WTC11 (cell line): ENCODE measurements around the gene CAPN11. TPM values are rescaled to one million over a fixed set of nuclear protein-coding genes. Genes with fewer than 3 reads are reported as not detected.

Experiments
- ATAC-seq: fragments of 200-7000 bp; cut with Tn5 transposase; 2 replicates; pipeline ENCODE4 v1.10.0; 2021; ENCODE audit warnings: mild to moderate bottlenecking, moderate library complexity
- CTCF ChIA-PET: fragments of 300-600 bp; sonication (Branson Sonifier 250); formaldehyde crosslinking; loops from one replicate; lab custom pipeline; 2021; ENCODE audit warnings: antibody characterized with exemption; lab: Charles Lee
- POLR2A ChIA-PET: fragments of 350-600 bp; sonication (Branson Sonifier 250); formaldehyde crosslinking; loops from one replicate; lab custom pipeline; 2021; ENCODE audit warnings: antibody characterized with exemption; lab: Charles Lee
- DNase-seq: peaks from one replicate; pipeline ENCODE4 v3.0.0; 2021; ENCODE audit warnings: low spot score
- H3K27ac Mint-ChIP-seq: 2 replicates; pipeline ENCODE4 v1.8.0; 2021; ENCODE audit warnings: mixed read lengths
- H3K27me3 Mint-ChIP-seq: 2 replicates; pipeline ENCODE4 v1.8.0; 2021; ENCODE audit warnings: low read depth, mild to moderate bottlenecking, moderate library complexity, mixed read lengths
- H3K36me3 Mint-ChIP-seq: 2 replicates; pipeline ENCODE4 v1.8.0; 2021; ENCODE audit warnings: mixed read lengths
- H3K4me1 Mint-ChIP-seq: 2 replicates; pipeline ENCODE4 v1.8.0; 2022; ENCODE audit warnings: mixed read lengths
- H3K4me3 Mint-ChIP-seq: 2 replicates; pipeline ENCODE4 v1.8.0; 2021; ENCODE audit warnings: mild to moderate bottlenecking, moderate library complexity, mixed read lengths
- H3K9me3 Mint-ChIP-seq: 2 replicates; pipeline ENCODE4 v1.8.0; 2021; ENCODE audit warnings: mixed read lengths
- EMX1 ChIP-seq: fragments of 250-450 bp; sonication (Bioruptor Pico); IDR thresholded peaks from 2 replicates; pipeline ENCODE4 v1.8.0; 2021; ENCODE audit warnings: mild to moderate bottlenecking
- FOXJ3 ChIP-seq: sonication (generic); formaldehyde crosslinking; IDR thresholded peaks from 2 replicates; pipeline ENCODE4 v1.9.0; 2021; ENCODE audit warnings: missing genetic modification reagents, mild to moderate bottlenecking, borderline replicate concordance
- GTF2I ChIP-seq: fragments of 250-450 bp; sonication (Bioruptor Pico); conservative IDR thresholded peaks from 2 replicates; pipeline ENCODE4 v1.4.0; 2021; ENCODE audit warnings: mild to moderate bottlenecking
- HMGA2 ChIP-seq: fragments of 250-450 bp; sonication (Bioruptor Pico); IDR thresholded peaks from 2 replicates; pipeline ENCODE4 v1.4.0; 2021; ENCODE audit warnings: mild to moderate bottlenecking, moderate library complexity
- IRF2 ChIP-seq: sonication (generic); formaldehyde crosslinking; IDR thresholded peaks from 2 replicates; pipeline ENCODE4 v1.8.0; 2022; ENCODE audit warnings: low read depth, missing genetic modification reagents, borderline replicate concordance
- NFATC4 ChIP-seq: fragments of 250-450 bp; sonication (Bioruptor Pico); IDR thresholded peaks from 2 replicates; pipeline ENCODE4 v1.9.0; 2021; ENCODE audit warnings: mild to moderate bottlenecking
- NR1H2 ChIP-seq: sonication (generic); formaldehyde crosslinking; IDR thresholded peaks from 2 replicates; pipeline ENCODE4 v1.9.0; 2021; ENCODE audit warnings: mild to moderate bottlenecking, moderate library complexity, missing genetic modification reagents
- NR2C2 ChIP-seq: sonication (generic); formaldehyde crosslinking; IDR thresholded peaks from 2 replicates; pipeline ENCODE4 v1.8.0; 2022; ENCODE audit warnings: mild to moderate bottlenecking, missing genetic modification reagents
- PRRX2 ChIP-seq: fragments of 250-450 bp; sonication (Bioruptor Pico); IDR thresholded peaks from 2 replicates; pipeline ENCODE4 v1.8.0; 2021; ENCODE audit warnings: mild to moderate bottlenecking
- SMAD3 ChIP-seq: sonication (generic); formaldehyde crosslinking; IDR thresholded peaks from 2 replicates; pipeline ENCODE4 v1.8.0; 2022; ENCODE audit warnings: missing genetic modification reagents, mild to moderate bottlenecking, borderline replicate concordance
- SOX15 ChIP-seq: fragments of 250-450 bp; sonication (Bioruptor Pico); IDR thresholded peaks from 2 replicates; pipeline ENCODE4 v1.9.0; 2021; ENCODE audit warnings: mild to moderate bottlenecking
- ZNF232 ChIP-seq: sonication (generic); formaldehyde crosslinking; IDR thresholded peaks from 2 replicates; pipeline ENCODE4 v1.8.0; 2022; ENCODE audit warnings: mild to moderate bottlenecking, missing genetic modification reagents
- ZNF396 ChIP-seq: fragments of 250-450 bp; sonication (Bioruptor Pico); IDR thresholded peaks from 2 replicates; pipeline ENCODE4 v1.8.0; 2021; ENCODE audit warnings: mild to moderate bottlenecking, moderate library complexity, borderline replicate concordance
- ZNF671 ChIP-seq: fragments of 250-450 bp; sonication (Bioruptor Pico); IDR thresholded peaks from 2 replicates; pipeline ENCODE4 v1.8.0; 2021; ENCODE audit warnings: mild to moderate bottlenecking
- total RNA-seq: library from RNA; stranded (reverse); gene quantifications from 3 replicates; pipeline ENCODE4 v1.2.3, GENCODE V29; 2021
- TF ChIP-seq, protein P1 (sequence below): sonication (generic); formaldehyde crosslinking; IDR thresholded peaks from 2 replicates; pipeline ENCODE4 v1.8.0; 2023; ENCODE audit warnings: missing genetic modification reagents, mild to moderate bottlenecking, borderline replicate concordance
- TF ChIP-seq, protein P2 (sequence below): sonication (generic); formaldehyde crosslinking; IDR thresholded peaks from 2 replicates; pipeline ENCODE4 v1.8.0; 2023; ENCODE audit warnings: missing genetic modification reagents
- TF ChIP-seq, protein P3 (sequence below): sonication (generic); formaldehyde crosslinking; IDR thresholded peaks from 2 replicates; pipeline ENCODE4 v1.8.0; 2022; ENCODE audit warnings: mild to moderate bottlenecking, missing genetic modification reagents
- TF ChIP-seq, protein P4 (sequence below): sonication (generic); formaldehyde crosslinking; IDR thresholded peaks from 2 replicates; pipeline ENCODE4 v1.8.0; 2022; ENCODE audit warnings: mild to moderate bottlenecking, missing genetic modification reagents
- TF ChIP-seq, protein P5 (sequence below): sonication (generic); formaldehyde crosslinking; IDR thresholded peaks from 2 replicates; pipeline ENCODE4 v1.8.0; 2022; ENCODE audit warnings: missing genetic modification reagents
- TF ChIP-seq, protein P6 (sequence below): sonication (generic); formaldehyde crosslinking; conservative IDR thresholded peaks from 2 replicates; pipeline ENCODE4 v1.8.1; 2022; ENCODE audit warnings: mild to moderate bottlenecking, missing genetic modification reagents
- TF ChIP-seq, protein P7 (sequence below): sonication (generic); formaldehyde crosslinking; IDR thresholded peaks from 2 replicates; pipeline ENCODE4 v1.8.0; 2023; ENCODE audit warnings: mild to moderate bottlenecking, missing genetic modification reagents

Gene CAPN11
- total RNA-seq, 1 experiment from 2014 or later, result 2.3 TPM

DNA sequence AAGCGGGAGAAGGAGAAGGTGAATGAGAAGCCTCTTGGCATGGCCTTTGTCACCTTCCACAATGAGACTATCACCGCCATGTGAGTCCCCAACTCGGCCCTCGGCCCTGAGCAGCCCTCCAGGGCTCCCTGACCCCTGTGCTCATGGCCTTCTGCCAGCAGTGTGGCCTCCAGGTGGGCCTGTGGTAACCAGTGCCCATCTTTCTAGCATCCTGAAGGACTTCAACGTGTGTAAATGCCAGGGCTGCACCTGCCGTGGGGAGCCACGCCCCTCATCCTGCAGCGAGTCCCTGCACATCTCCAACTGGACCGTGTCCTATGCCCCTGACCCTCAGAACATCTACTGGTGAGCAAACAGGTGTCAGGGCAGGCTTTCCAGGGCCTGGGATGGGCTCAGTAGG is 10.3 kb upstream of the CAPN11 start (continued):
- TF ChIP-seq, protein P1, sequence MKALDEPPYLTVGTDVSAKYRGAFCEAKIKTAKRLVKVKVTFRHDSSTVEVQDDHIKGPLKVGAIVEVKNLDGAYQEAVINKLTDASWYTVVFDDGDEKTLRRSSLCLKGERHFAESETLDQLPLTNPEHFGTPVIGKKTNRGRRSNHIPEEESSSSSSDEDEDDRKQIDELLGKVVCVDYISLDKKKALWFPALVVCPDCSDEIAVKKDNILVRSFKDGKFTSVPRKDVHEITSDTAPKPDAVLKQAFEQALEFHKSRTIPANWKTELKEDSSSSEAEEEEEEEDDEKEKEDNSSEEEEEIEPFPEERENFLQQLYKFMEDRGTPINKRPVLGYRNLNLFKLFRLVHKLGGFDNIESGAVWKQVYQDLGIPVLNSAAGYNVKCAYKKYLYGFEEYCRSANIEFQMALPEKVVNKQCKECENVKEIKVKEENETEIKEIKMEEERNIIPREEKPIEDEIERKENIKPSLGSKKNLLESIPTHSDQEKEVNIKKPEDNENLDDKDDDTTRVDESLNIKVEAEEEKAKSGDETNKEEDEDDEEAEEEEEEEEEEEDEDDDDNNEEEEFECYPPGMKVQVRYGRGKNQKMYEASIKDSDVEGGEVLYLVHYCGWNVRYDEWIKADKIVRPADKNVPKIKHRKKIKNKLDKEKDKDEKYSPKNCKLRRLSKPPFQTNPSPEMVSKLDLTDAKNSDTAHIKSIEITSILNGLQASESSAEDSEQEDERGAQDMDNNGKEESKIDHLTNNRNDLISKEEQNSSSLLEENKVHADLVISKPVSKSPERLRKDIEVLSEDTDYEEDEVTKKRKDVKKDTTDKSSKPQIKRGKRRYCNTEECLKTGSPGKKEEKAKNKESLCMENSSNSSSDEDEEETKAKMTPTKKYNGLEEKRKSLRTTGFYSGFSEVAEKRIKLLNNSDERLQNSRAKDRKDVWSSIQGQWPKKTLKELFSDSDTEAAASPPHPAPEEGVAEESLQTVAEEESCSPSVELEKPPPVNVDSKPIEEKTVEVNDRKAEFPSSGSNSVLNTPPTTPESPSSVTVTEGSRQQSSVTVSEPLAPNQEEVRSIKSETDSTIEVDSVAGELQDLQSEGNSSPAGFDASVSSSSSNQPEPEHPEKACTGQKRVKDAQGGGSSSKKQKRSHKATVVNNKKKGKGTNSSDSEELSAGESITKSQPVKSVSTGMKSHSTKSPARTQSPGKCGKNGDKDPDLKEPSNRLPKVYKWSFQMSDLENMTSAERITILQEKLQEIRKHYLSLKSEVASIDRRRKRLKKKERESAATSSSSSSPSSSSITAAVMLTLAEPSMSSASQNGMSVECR, result no peak
- TF ChIP-seq ZNF671 (CRISPR knock-in tag), result no peak
- TF ChIP-seq SOX15 (CRISPR knock-in tag), result no peak
- TF ChIP-seq ZNF396 (CRISPR knock-in tag), result no peak
- TF ChIP-seq IRF2 (CRISPR knock-in tag), result no peak
- no peak for TF ChIP-seq NR1H2 (CRISPR knock-in tag)
- TF ChIP-seq, protein P2, sequence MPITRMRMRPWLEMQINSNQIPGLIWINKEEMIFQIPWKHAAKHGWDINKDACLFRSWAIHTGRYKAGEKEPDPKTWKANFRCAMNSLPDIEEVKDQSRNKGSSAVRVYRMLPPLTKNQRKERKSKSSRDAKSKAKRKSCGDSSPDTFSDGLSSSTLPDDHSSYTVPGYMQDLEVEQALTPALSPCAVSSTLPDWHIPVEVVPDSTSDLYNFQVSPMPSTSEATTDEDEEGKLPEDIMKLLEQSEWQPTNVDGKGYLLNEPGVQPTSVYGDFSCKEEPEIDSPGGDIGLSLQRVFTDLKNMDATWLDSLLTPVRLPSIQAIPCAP (CRISPR knock-in tag), result no peak
- TF ChIP-seq, protein P3, sequence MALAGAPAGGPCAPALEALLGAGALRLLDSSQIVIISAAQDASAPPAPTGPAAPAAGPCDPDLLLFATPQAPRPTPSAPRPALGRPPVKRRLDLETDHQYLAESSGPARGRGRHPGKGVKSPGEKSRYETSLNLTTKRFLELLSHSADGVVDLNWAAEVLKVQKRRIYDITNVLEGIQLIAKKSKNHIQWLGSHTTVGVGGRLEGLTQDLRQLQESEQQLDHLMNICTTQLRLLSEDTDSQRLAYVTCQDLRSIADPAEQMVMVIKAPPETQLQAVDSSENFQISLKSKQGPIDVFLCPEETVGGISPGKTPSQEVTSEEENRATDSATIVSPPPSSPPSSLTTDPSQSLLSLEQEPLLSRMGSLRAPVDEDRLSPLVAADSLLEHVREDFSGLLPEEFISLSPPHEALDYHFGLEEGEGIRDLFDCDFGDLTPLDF (CRISPR knock-in tag), result no peak
- TF ChIP-seq GTF2I (CRISPR knock-in tag), result no peak
- TF ChIP-seq, protein P4, sequence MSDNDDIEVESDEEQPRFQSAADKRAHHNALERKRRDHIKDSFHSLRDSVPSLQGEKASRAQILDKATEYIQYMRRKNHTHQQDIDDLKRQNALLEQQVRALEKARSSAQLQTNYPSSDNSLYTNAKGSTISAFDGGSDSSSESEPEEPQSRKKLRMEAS (CRISPR knock-in tag), result no peak
- TF ChIP-seq, protein P5, sequence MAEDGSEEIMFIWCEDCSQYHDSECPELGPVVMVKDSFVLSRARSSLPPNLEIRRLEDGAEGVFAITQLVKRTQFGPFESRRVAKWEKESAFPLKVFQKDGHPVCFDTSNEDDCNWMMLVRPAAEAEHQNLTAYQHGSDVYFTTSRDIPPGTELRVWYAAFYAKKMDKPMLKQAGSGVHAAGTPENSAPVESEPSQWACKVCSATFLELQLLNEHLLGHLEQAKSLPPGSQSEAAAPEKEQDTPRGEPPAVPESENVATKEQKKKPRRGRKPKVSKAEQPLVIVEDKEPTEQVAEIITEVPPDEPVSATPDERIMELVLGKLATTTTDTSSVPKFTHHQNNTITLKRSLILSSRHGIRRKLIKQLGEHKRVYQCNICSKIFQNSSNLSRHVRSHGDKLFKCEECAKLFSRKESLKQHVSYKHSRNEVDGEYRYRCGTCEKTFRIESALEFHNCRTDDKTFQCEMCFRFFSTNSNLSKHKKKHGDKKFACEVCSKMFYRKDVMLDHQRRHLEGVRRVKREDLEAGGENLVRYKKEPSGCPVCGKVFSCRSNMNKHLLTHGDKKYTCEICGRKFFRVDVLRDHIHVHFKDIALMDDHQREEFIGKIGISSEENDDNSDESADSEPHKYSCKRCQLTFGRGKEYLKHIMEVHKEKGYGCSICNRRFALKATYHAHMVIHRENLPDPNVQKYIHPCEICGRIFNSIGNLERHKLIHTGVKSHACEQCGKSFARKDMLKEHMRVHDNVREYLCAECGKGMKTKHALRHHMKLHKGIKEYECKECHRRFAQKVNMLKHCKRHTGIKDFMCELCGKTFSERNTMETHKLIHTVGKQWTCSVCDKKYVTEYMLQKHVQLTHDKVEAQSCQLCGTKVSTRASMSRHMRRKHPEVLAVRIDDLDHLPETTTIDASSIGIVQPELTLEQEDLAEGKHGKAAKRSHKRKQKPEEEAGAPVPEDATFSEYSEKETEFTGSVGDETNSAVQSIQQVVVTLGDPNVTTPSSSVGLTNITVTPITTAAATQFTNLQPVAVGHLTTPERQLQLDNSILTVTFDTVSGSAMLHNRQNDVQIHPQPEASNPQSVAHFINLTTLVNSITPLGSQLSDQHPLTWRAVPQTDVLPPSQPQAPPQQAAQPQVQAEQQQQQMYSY (CRISPR knock-in tag), result no peak
- TF ChIP-seq, all 79 proteins: peak for 0

DNA sequence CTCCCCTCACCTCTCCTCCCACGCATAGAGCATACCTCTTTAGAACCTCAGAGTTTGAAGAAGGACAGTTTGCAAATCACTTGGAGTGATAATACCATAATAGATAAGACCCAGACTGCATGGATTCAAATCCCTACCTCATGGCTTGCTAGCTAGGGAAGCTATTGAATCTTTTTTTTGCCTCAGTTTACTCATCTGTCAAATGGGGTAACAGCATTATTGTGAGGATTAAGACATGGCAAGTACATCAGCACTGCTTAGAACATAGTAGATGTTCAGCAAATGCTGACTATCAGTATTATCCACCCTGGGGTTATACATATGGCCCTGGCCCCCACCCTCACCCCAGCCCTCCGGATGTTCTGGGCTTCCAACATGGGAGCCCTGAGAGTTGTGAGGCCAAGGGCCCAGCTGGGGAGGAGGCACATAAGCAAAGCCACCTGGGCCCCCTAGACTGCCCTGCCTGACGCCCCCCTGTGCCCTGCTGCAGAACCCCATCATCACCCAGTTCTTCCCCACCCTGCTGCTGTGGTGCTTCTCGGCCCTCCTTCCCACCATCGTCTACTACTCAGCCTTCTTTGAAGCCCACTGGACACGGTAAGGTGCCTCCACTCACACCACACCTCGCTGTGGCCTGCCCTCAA is 9.1 kb upstream of the CAPN11 start:
- Mint-ChIP-seq H3K4me3 (no peak overlapping the region), H3K27ac (no peak overlapping the region), H3K9me3 (no peaks in the 10 kb centered on the region), H3K4me1 (peaks cover 4% of the 10 kb centered on the region), H3K27me3 (no peaks in the 10 kb centered on the region), H3K36me3 (peaks cover 37% of the 10 kb centered on the region)
- ChIA-PET CTCF (no interaction called here), POLR2A (no interaction called here)
- DNase-seq (no peak), ATAC-seq (no peak)
- no peak for TF ChIP-seq SMAD3 (CRISPR knock-in tag)
- no peak for TF ChIP-seq PRRX2
- TF ChIP-seq ZNF232, result no peak
- TF ChIP-seq, protein P6, sequence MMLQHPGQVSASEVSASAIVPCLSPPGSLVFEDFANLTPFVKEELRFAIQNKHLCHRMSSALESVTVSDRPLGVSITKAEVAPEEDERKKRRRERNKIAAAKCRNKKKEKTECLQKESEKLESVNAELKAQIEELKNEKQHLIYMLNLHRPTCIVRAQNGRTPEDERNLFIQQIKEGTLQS (CRISPR knock-in tag), result no peak
- no peak for TF ChIP-seq EMX1
- no peak for TF ChIP-seq HMGA2 (CRISPR knock-in tag)
- TF ChIP-seq, protein P7, sequence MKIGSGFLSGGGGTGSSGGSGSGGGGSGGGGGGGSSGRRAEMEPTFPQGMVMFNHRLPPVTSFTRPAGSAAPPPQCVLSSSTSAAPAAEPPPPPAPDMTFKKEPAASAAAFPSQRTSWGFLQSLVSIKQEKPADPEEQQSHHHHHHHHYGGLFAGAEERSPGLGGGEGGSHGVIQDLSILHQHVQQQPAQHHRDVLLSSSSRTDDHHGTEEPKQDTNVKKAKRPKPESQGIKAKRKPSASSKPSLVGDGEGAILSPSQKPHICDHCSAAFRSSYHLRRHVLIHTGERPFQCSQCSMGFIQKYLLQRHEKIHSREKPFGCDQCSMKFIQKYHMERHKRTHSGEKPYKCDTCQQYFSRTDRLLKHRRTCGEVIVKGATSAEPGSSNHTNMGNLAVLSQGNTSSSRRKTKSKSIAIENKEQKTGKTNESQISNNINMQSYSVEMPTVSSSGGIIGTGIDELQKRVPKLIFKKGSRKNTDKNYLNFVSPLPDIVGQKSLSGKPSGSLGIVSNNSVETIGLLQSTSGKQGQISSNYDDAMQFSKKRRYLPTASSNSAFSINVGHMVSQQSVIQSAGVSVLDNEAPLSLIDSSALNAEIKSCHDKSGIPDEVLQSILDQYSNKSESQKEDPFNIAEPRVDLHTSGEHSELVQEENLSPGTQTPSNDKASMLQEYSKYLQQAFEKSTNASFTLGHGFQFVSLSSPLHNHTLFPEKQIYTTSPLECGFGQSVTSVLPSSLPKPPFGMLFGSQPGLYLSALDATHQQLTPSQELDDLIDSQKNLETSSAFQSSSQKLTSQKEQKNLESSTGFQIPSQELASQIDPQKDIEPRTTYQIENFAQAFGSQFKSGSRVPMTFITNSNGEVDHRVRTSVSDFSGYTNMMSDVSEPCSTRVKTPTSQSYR (CRISPR knock-in tag), result no peak
- no peak for TF ChIP-seq FOXJ3 (CRISPR knock-in tag)
- no peak for TF ChIP-seq NFATC4 (CRISPR knock-in tag)
- TF ChIP-seq NR2C2 (CRISPR knock-in tag), result no peak
